GM23248 (cell line): Measurements from ENCODE around the gene NRDC. TPM values are rescaled to one million over a fixed set of nuclear protein-coding genes. Genes with fewer than 3 reads are reported as not detected.

Source experiments
- DNase-seq: peaks from one replicate; pipeline ENCODE4 v3.0.0-alpha.2; 2015
- H2AFZ ChIP-seq: fragments of 200-600 bp; sonication (generic); 2 replicates; pipeline ENCODE4 v1.6.1; 2016; ENCODE audit warnings: antibody characterized with exemption
- H3F3A ChIP-seq: fragments of 200-600 bp; sonication (generic); 2 replicates; pipeline ENCODE4 v1.6.1; 2016; ENCODE audit warnings: mild to moderate bottlenecking, antibody characterized with exemption, mixed run types; ENCODE audit not compliant: insufficient read depth
- H3K27ac ChIP-seq: fragments of 200-600 bp; sonication (generic); 2 replicates; pipeline ENCODE4 v1.5.1; 2016; ENCODE audit warnings: mild to moderate bottlenecking
- H3K27me3 ChIP-seq: fragments of 200-600 bp; sonication (generic); replicated peaks from 2 replicates; pipeline ENCODE4 v1.6.1; 2016; ENCODE audit warnings: mild to moderate bottlenecking; ENCODE audit not compliant: insufficient read depth
- H3K36me3 ChIP-seq: fragments of 200-600 bp; sonication (generic); 2 replicates; pipeline ENCODE4 v1.6.1; 2016; ENCODE audit warnings: low read depth, mild to moderate bottlenecking
- H3K4me1 ChIP-seq: fragments of 200-600 bp; sonication (generic); 2 replicates; pipeline ENCODE4 v1.6.1; 2016; ENCODE audit warnings: mild to moderate bottlenecking; ENCODE audit not compliant: insufficient read depth
- H3K4me2 ChIP-seq: fragments of 200-600 bp; sonication (generic); one replicate; pipeline ENCODE4 v1.6.1; 2016; ENCODE audit warnings: mild to moderate bottlenecking; ENCODE audit not compliant: unreplicated experiment
- H3K4me3 ChIP-seq: fragments of 200-600 bp; sonication (generic); 2 replicates; pipeline ENCODE4 v1.5.1; 2016; ENCODE audit warnings: mild to moderate bottlenecking
- H3K79me2 ChIP-seq: fragments of 200-600 bp; sonication (generic); 2 replicates; pipeline ENCODE4 v1.6.1; 2016; ENCODE audit warnings: mild to moderate bottlenecking; ENCODE audit not compliant: insufficient read depth
- H3K9ac ChIP-seq: fragments of 200-600 bp; sonication (generic); 2 replicates; pipeline ENCODE4 v1.6.1; 2016; ENCODE audit warnings: mild to moderate bottlenecking
- H3K9me2 ChIP-seq: fragments of 200-600 bp; sonication (generic); 2 replicates; pipeline ENCODE4 v1.6.1; 2016; ENCODE audit warnings: mixed run types, mild to moderate bottlenecking, moderate library complexity; ENCODE audit not compliant: insufficient read depth
- H3K9me3 ChIP-seq: fragments of 200-600 bp; sonication (generic); one replicate; pipeline ENCODE4 v1.6.1; 2017; ENCODE audit warnings: low read depth
- H4K20me1 ChIP-seq: fragments of 200-600 bp; sonication (generic); 2 replicates; pipeline ENCODE4 v1.6.0; 2016; ENCODE audit not compliant: insufficient read depth
- EZH2 ChIP-seq: fragments of 200-600 bp; sonication (generic); IDR thresholded peaks from 2 replicates; pipeline ENCODE4 v1.6.1; 2018; ENCODE audit warnings: antibody characterized with exemption, mild to moderate bottlenecking; ENCODE audit not compliant: insufficient read depth, poor library complexity, severe bottlenecking
- EZH2phosphoT487 ChIP-seq: fragments of 200-600 bp; sonication (generic); IDR thresholded peaks from 2 replicates; pipeline ENCODE4 v1.6.1; 2018; ENCODE audit warnings: antibody characterized with exemption, moderate library complexity, mild to moderate bottlenecking, low read depth; ENCODE audit not compliant: insufficient read depth
- WGBS, 2 experiments: methylation state at CpG; one replicate each; pipeline ENCODE4 v1.1.6; 2015 to 2017; ENCODE audit warnings: low lambda C conversion rate in 2 of 2, low coverage in 1 of 2; ENCODE audit errors: missing lambda C conversion rate in 2 of 2; 5-methylcytosine and 5-hydroxymethylcytosine counted together
- in situ Hi-C: fragments of 300-500 bp; cut with MboI; formaldehyde crosslinking; loops from 2 replicates; pipeline ENCODE4 v1.15.0; 2020
- polyA plus RNA-seq: library from polyadenylated mRNA; unstranded; fragments of >200 nt; fragmentation: Nextera tagmentation; extraction: Ambion mirVana; gene quantifications from 2 replicates; pipeline ENCODE4 v1.2.1, GENCODE V29; 2016
- total RNA-seq: library from RNA; depleted of rRNA; stranded (reverse); fragments of >200 nt; shearing (Covaris generic); gene quantifications from 2 replicates; pipeline ENCODE4 v1.2.3, GENCODE V29; 2014

The NRDC gene
- total and polyA plus RNA-seq, 2 experiments from 2014 or later, result 55.2 to 129 TPM

DNA sequence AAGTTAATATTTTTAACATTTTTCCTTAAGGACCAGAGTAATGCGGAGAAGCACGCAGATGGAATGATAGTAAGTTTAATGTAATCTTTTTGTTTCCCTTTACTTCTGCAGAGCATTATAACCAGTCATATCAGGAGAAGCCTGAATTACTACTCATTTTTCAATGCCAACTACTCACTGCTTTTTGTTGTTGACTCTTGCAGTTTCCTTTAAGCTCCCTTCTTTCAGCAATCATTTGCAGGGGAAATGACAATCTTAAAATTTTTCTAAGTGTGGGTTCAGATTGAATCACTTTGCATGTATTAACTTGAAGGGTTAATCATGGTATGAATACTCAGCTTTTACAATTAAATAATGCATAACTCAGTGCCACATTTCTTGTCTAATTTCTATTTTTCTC, 122.2 kb downstream of the NRDC start:
- no peaks in the 10 kb centered on the region for H3K27me3 ChIP-seq
- no peak for DNase-seq
- 0 out of 2 replicates have a peak, but pooled peaks cover 9% of the 10 kb centered on the region for H3K79me2 ChIP-seq
- H3K27ac ChIP-seq, result no peak overlapping the region
- H3F3A ChIP-seq, result 0 out of 2 replicates have a peak, but pooled peaks cover 3% of the 10 kb centered on the region
- TF ChIP-seq EZH2, result no peak
- no peak for TF ChIP-seq EZH2phosphoT487
- H3K9me2 ChIP-seq, result no peaks in the 10 kb centered on the region
- H3K36me3 ChIP-seq, result no peaks in the 10 kb centered on the region; the same call in 1 of the 2 replicates
- H3K4me2 ChIP-seq, result no peak overlapping the region
- H3K9me3 ChIP-seq, result no peaks in the 10 kb centered on the region
- H3K4me3 ChIP-seq, result no peak overlapping the region
- in situ Hi-C loops, result no loop called here
- WGBS, 2 experiments, result 95 to 100% methylated on average over 2 of the region's 2 CpGs
- no peak overlapping the region for H3K9ac ChIP-seq
- no peak overlapping the region for H2AFZ ChIP-seq
- peaks cover under 1% of the 10 kb centered on the region; the same call in 1 of the 2 replicates for H3K4me1 ChIP-seq
- H4K20me1 ChIP-seq, result no peaks in the 10 kb centered on the region

DNA sequence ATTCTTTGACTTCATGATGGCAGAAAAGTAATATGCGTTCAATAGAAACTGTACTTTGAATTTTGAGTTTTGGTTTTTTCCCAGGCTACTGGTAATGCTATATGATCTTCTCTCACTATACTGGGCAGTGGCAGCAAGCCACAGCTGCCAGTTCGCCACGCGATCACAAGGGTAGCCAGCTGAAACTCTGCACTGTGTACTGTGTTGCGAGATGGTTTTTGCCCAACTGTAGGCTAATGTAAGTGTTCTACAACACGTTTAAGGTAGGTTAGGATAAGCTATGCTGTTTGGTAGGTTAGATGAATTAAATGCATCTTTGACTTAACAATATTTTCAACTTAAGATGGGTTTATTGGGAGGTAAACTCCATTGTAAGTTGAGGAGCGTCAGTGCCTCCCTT, 123.1 kb downstream of the NRDC start:
- H3K27me3 ChIP-seq, result no peaks in the 10 kb centered on the region
- WGBS, 2 experiments, result 99% methylated on average over 7 of the region's 7 CpGs
- no peak for DNase-seq
- no peak overlapping the region for H3K4me2 ChIP-seq
- H3K4me1 ChIP-seq, result peaks cover 9% of the 10 kb centered on the region
- H3K36me3 ChIP-seq, result no peaks in the 10 kb centered on the region; the same call in 1 of the 2 replicates
- no peaks in the 10 kb centered on the region for H3K9me3 ChIP-seq
- H3K9ac ChIP-seq, result no peak overlapping the region
- 0 out of 2 replicates have a peak, but pooled peaks cover 9% of the 10 kb centered on the region for H3K79me2 ChIP-seq
- peaks cover 11% of the 10 kb centered on the region; the same call in 1 of the 2 replicates for H3F3A ChIP-seq
- no peak overlapping the region for H3K27ac ChIP-seq
- no peaks in the 10 kb centered on the region for H3K9me2 ChIP-seq
- in situ Hi-C loops, result no loop called here
- no peaks in the 10 kb centered on the region for H4K20me1 ChIP-seq
- TF ChIP-seq EZH2phosphoT487 (no peak), EZH2 (no peak)
- H2AFZ ChIP-seq, result no peak overlapping the region
- H3K4me3 ChIP-seq, result no peak overlapping the region

DNA sequence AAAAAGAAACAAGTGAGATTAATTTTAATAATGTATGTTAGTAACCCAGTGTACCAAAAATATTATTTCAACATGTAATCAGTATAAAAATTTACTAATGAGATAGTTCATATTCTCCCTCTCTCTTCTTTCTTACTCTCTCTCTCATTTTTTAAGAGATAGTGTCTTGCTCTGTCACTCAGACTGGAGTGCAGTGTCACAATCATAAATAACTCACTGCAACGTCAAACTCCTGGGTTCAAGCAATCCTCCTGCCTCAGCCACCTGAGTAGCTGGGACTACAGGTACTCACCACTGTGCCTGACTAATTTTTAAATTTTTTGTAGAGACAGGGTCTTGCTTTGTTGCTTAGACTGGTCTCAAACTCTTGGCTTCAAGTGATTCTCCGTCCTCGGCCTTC, 123.9 kb downstream of the NRDC start:
- H3K4me2 ChIP-seq, result no peak overlapping the region
- no peaks in the 10 kb centered on the region for H4K20me1 ChIP-seq
- H3K9me3 ChIP-seq, result no peaks in the 10 kb centered on the region
- no peak overlapping the region for H3K4me3 ChIP-seq
- 100% methylated on average over 3 of the region's 3 CpGs for WGBS, 2 experiments
- peaks cover 16% of the 10 kb centered on the region; the same call in 1 of the 2 replicates for H3F3A ChIP-seq
- H3K27me3 ChIP-seq, result no peaks in the 10 kb centered on the region
- TF ChIP-seq EZH2phosphoT487, result no peak
- no peak for TF ChIP-seq EZH2
- H3K9ac ChIP-seq, result no peak overlapping the region
- 0 out of 2 replicates have a peak, but pooled peaks cover 9% of the 10 kb centered on the region for H3K79me2 ChIP-seq
- no peak overlapping the region for H2AFZ ChIP-seq
- no peak for DNase-seq
- peaks cover 16% of the 10 kb centered on the region for H3K4me1 ChIP-seq
- H3K9me2 ChIP-seq, result no peaks in the 10 kb centered on the region
- H3K27ac ChIP-seq, result no peak overlapping the region
- no peaks in the 10 kb centered on the region; the same call in 1 of the 2 replicates for H3K36me3 ChIP-seq
- in situ Hi-C loops, result no loop called here

DNA sequence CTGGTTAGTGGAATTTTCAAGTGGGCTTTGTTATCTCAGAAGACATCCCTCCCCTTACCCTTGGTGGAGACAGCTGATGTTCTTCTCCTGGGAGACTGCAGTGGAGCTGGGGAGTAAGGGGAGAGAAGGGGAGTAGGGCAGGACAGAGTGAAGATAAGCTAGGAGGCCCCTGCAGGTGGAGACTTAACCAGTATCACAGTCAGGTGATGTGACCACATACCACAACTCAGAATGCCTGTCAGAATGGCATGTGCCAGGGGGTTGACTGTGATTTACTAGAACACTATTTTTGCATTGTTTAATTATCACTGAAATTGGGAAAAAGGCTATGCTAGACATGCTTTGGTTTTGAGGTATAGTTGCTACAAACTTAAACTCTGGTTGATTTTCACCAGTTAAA, 124.6 kb downstream of the NRDC start:
- Histone ChIP-seq H3K79me2 (0 out of 2 replicates have a peak, but pooled peaks cover 9% of the 10 kb centered on the region), H2AFZ (no peak overlapping the region)
- in situ Hi-C loops, result no loop called here

More for the DNA sequence above, 124.6 kb downstream of the NRDC start:
- Histone ChIP-seq H3K27me3 (no peaks in the 10 kb centered on the region), H3K36me3 (no peaks in the 10 kb centered on the region; the same call in 1 of the 2 replicates), H3K9me3 (no peaks in the 10 kb centered on the region), H3F3A (peaks cover 16% of the 10 kb centered on the region; the same call in 1 of the 2 replicates), H3K4me1 (peaks cover 16% of the 10 kb centered on the region), H3K27ac (no peak overlapping the region), H4K20me1 (no peaks in the 10 kb centered on the region), H3K4me3 (no peak overlapping the region), H3K9ac (no peak overlapping the region), H3K9me2 (no peaks in the 10 kb centered on the region), H3K4me2 (no peak overlapping the region)
- no peak for DNase-seq
- no peak for TF ChIP-seq EZH2
- TF ChIP-seq EZH2phosphoT487, result no peak
